GM12874 (cell line): ENCODE data around the gene PEAR1.
A peak's percentile ranks its signal among the peaks of the same experiment; 100 is the strongest.

Experiments
- CTCF ChIP-seq: IDR thresholded peaks from 2 replicates; pipeline ENCODE4 v1.5.1; 2011; ENCODE audit warnings: low read depth, mild to moderate bottlenecking, control low read depth, low read length, moderate library complexity; ENCODE audit not compliant: insufficient read depth

Gene PEAR1

GRCh38 chr1:156910309-156910782 lies 16.8 kb downstream of the PEAR1 start:
- TF ChIP-seq CTCF = peak; percentile 95

GRCh38 chr1:156911577-156912298 lies 18.2 kb downstream of the PEAR1 start:
- TF ChIP-seq CTCF = no peak

- TF ChIP-seq CTCF = no peak
Observed at GRCh38 chr1:156912310-156912709, 18.8 kb downstream of the PEAR1 start.

DNA sequence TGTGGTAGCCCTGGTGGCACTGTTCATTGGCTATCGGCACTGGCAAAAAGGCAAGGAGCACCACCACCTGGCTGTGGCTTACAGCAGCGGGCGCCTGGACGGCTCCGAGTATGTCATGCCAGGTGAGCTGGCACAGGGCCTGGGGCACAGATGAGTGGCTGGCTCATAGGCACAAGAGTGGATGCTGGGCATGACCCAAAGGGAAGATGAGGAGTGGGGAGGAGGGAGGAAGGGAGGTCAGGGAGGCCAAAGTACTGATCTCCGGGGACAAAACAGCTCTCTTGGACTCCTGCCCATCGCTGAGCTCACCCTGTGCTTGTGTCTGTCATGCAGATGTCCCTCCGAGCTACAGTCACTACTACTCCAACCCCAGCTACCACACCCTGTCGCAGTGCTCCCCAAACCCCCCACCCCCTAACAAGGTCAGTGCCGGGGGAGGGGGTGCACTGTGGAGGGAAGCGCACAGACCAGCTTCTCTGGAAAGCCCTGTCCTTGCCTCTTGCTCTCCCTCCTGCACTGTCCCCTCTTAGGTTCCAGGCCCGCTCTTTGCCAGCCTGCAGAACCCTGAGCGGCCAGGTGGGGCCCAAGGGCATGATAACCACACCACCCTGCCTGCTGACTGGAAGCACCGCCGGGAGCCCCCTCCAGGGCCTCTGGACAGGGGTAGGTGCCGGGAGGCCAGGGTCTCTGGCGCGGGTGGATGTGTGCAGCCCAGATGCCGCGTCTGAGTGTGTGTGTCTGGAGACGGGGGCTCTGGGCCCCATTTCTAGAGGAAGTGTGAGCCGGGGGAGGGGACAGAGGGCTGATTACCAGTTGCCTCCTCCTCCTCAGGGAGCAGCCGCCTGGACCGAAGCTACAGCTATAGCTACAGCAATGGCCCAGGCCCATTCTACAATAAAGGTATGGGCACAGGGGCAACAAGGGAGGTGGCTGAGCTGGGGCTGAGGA lies 19.6 kb downstream of the PEAR1 start:
- no peak for TF ChIP-seq CTCF

- TF ChIP-seq CTCF = no peak
Observed at GRCh38 chr1:156913809-156914387, 20.4 kb downstream of the PEAR1 start.

GRCh38 chr1:156914440-156914856 lies 20.9 kb downstream of the PEAR1 start:
- no peak for TF ChIP-seq CTCF
